Esophagus muscularis mucosa (tissue), 4 donors: Measurements from ENCODE around the gene GPR153.

Source experiments
- EP300 ChIP-seq: sonication (generic); formaldehyde crosslinking; IDR thresholded peaks from one replicate; pipeline ENCODE4 v1.6.1; 2017; ENCODE audit warnings: antibody characterized with exemption
- POLR2A ChIP-seq: fragments of 450-650 bp; IDR thresholded peaks from one replicate; pipeline ENCODE4 v1.6.1; 2017; ENCODE audit warnings: antibody characterized with exemption, moderate library complexity, mild to moderate bottlenecking, low read depth
- TF ChIP-seq, protein P1 (sequence below), 3 experiments: fragments of 200-600 bp in 2 of 3; fragments of 450-650 bp in 1 of 3; sonication (generic) in 2 of 3; IDR thresholded peaks; one replicate each; pipeline ENCODE4 v1.5.1; 2017 to 2019; ENCODE audit warnings: antibody characterized with exemption in 3 of 3, mild to moderate bottlenecking in 2 of 3, moderate library complexity in 1 of 3

DNA sequence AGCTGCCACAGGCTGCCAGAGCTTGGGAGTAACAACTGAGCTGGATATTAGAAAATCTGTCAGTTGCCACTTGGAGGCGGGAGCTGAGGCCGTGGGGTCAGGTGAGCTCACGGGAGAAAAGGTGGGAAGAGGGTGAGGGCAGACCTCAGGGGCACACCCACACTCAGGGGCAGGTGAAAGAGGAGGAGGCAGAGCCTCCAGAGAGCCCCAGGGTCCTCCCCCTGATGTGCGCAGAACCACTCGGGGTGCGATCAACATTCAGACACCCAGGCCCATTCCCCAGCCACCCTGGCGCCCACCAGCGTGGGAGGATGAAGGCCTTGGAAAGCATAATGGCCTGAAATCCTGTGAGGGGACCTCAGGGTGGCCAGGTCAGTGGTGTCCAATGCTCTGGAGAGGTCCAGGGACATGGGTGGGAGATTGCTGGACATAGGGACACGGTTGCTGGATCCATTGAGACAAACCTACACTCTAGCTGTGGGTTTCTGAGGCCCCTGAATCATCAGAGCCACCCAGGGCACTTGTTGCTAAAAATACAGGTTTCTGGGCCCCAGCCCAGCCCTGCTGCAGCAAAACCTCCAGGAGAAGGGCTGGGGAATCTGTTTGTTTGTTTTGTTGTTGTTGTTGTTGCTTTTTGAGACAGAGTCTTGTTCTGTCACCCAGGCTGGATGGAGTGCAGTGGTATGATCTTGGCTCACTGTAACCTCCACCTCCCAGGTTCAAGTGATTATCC, 49.4 kb upstream of the GPR153 start:
- TF ChIP-seq POLR2A (no peak), EP300 (no peak)
- TF ChIP-seq, protein P1, sequence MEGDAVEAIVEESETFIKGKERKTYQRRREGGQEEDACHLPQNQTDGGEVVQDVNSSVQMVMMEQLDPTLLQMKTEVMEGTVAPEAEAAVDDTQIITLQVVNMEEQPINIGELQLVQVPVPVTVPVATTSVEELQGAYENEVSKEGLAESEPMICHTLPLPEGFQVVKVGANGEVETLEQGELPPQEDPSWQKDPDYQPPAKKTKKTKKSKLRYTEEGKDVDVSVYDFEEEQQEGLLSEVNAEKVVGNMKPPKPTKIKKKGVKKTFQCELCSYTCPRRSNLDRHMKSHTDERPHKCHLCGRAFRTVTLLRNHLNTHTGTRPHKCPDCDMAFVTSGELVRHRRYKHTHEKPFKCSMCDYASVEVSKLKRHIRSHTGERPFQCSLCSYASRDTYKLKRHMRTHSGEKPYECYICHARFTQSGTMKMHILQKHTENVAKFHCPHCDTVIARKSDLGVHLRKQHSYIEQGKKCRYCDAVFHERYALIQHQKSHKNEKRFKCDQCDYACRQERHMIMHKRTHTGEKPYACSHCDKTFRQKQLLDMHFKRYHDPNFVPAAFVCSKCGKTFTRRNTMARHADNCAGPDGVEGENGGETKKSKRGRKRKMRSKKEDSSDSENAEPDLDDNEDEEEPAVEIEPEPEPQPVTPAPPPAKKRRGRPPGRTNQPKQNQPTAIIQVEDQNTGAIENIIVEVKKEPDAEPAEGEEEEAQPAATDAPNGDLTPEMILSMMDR (IDR thresholded peaks at IDR 0.05) = no peak
